OCI-LY1 (cell line): ENCODE data around the gene OR9A2.

ENCODE experiments used
- EZH2 ChIP-seq: fragments of 200-600 bp; sonication (generic), shearing (Covaris generic); IDR thresholded peaks from 2 replicates; pipeline ENCODE4 v1.8.0; 2017; ENCODE audit warnings: borderline replicate concordance, mixed run types, mild to moderate bottlenecking, antibody characterized with exemption, low read length, moderate library complexity, mixed read lengths
- TF ChIP-seq, protein P1 (sequence below): fragments of 200-600 bp; sonication (generic), shearing (Covaris generic); IDR thresholded peaks from 2 replicates; pipeline ENCODE4 v1.5.1; 2017; ENCODE audit warnings: mild to moderate bottlenecking, antibody characterized with exemption, low read length, moderate library complexity, mixed read lengths

- TF ChIP-seq, protein P1, sequence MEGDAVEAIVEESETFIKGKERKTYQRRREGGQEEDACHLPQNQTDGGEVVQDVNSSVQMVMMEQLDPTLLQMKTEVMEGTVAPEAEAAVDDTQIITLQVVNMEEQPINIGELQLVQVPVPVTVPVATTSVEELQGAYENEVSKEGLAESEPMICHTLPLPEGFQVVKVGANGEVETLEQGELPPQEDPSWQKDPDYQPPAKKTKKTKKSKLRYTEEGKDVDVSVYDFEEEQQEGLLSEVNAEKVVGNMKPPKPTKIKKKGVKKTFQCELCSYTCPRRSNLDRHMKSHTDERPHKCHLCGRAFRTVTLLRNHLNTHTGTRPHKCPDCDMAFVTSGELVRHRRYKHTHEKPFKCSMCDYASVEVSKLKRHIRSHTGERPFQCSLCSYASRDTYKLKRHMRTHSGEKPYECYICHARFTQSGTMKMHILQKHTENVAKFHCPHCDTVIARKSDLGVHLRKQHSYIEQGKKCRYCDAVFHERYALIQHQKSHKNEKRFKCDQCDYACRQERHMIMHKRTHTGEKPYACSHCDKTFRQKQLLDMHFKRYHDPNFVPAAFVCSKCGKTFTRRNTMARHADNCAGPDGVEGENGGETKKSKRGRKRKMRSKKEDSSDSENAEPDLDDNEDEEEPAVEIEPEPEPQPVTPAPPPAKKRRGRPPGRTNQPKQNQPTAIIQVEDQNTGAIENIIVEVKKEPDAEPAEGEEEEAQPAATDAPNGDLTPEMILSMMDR: no peak
- TF ChIP-seq EZH2: no peak
These were observed 43.1 kb downstream of the OR9A2 start for GRCh38 chr7:142983825-142984224.
